Measurements from ENCODE around the gene FOXL2.

The FOXL2 gene

GRCh38 chr3:138933981-138934691 is 12.8 kb downstream of the FOXL2 start:
- TF ChIP-seq FOXP2 (optimal IDR thresholded peaks at IDR 0.05; ENCODE audit: borderline replicate concordance, extremely low read depth, extremely low read length, insufficient read depth) (no peak), POLR2AphosphoS5 (IDR thresholded peaks at IDR 0.05; ENCODE audit: low read depth, low read length) (no peak), SIN3A (IDR thresholded peaks at IDR 0.05; ENCODE audit: borderline replicate concordance, insufficient read depth, low read length) (no peak), REST (IDR thresholded peaks at IDR 0.05; ENCODE audit: insufficient read depth in 1 of 2, low read depth in 2 of 2, low read length in 2 of 2) (no peak), TAF1 (IDR thresholded peaks at IDR 0.05; ENCODE audit: borderline replicate concordance, insufficient read depth, low read length) (no peak)

- no peak for TF ChIP-seq FOXP2 (optimal IDR thresholded peaks at IDR 0.05; ENCODE audit: borderline replicate concordance, extremely low read depth, extremely low read length, insufficient read depth)
- TF ChIP-seq TAF1 (IDR thresholded peaks at IDR 0.05; ENCODE audit: borderline replicate concordance, insufficient read depth, low read length): no peak
- TF ChIP-seq SIN3A (IDR thresholded peaks at IDR 0.05; ENCODE audit: borderline replicate concordance, insufficient read depth, low read length): no peak
- TF ChIP-seq POLR2AphosphoS5 (IDR thresholded peaks at IDR 0.05; ENCODE audit: low read depth, low read length): no peak
- no peak for TF ChIP-seq REST (IDR thresholded peaks at IDR 0.05; ENCODE audit: insufficient read depth in 1 of 2, low read depth in 2 of 2, low read length in 2 of 2)
Measured at GRCh38 chr3:138933068-138933668, 13.8 kb downstream of the FOXL2 start.

- TF ChIP-seq POLR2AphosphoS5 (IDR thresholded peaks at IDR 0.05; ENCODE audit: low read depth, low read length) (no peak), SIN3A (IDR thresholded peaks at IDR 0.05; ENCODE audit: borderline replicate concordance, insufficient read depth, low read length) (no peak), REST (IDR thresholded peaks at IDR 0.05; ENCODE audit: insufficient read depth in 1 of 2, low read depth in 2 of 2, low read length in 2 of 2) (no peak), TAF1 (IDR thresholded peaks at IDR 0.05; ENCODE audit: borderline replicate concordance, insufficient read depth, low read length) (no peak), FOXP2 (optimal IDR thresholded peaks at IDR 0.05; ENCODE audit: borderline replicate concordance, extremely low read depth, extremely low read length, insufficient read depth) (no peak)
Measured at GRCh38 chr3:138928727-138929372, 18.1 kb downstream of the FOXL2 start.

GRCh38 chr3:138923531-138923994 is 23.4 kb downstream of the FOXL2 start:
- no peak for TF ChIP-seq REST (IDR thresholded peaks at IDR 0.05; ENCODE audit: insufficient read depth in 1 of 2, low read depth in 2 of 2, low read length in 2 of 2)
- TF ChIP-seq FOXP2 (optimal IDR thresholded peaks at IDR 0.05; ENCODE audit: borderline replicate concordance, extremely low read depth, extremely low read length, insufficient read depth): no peak
- TF ChIP-seq TAF1 (IDR thresholded peaks at IDR 0.05; ENCODE audit: borderline replicate concordance, insufficient read depth, low read length): no peak
- no peak for TF ChIP-seq SIN3A (IDR thresholded peaks at IDR 0.05; ENCODE audit: borderline replicate concordance, insufficient read depth, low read length)
- TF ChIP-seq POLR2AphosphoS5 (IDR thresholded peaks at IDR 0.05; ENCODE audit: low read depth, low read length): no peak

All from PFSK-1 (cell line).